Esophagus mucosa (tissue), 1 donor: ENCODE data around the gene ELP5. TPM values are rescaled to one million over a fixed set of nuclear protein-coding genes. Genes with fewer than 3 reads are reported as not detected.

Source experiments
- total RNA-seq: library from RNA; stranded (reverse); gene quantifications from one replicate; pipeline ENCODE4 v1.2.4, GENCODE V29; 2023
- donor health status: DM: yes; HTN: yes; CAD: no.

Gene ELP5
- total RNA-seq, 1 donor from 2014 or later: 40.3 TPM

Other genes with a start within 250 kb of the ELP5 start
- 126 TPM for gene RNASEK, start 239.6 kb upstream of the ELP5 start, total RNA-seq
- 3.7 TPM for gene BCL6B, start 229.2 kb upstream of the ELP5 start, total RNA-seq
- 11.8 TPM for gene SLC16A13, start 216.2 kb upstream of the ELP5 start, total RNA-seq
- 0.60 TPM for gene SLC16A11, start 208.1 kb upstream of the ELP5 start, total RNA-seq
- 0.92 TPM for gene CLEC10A, start 172.0 kb upstream of the ELP5 start, total RNA-seq
- 0.24 TPM for gene ASGR2, start 137.4 kb upstream of the ELP5 start, total RNA-seq
- gene ASGR1, start 72.8 kb upstream of the ELP5 start, total RNA-seq: 1.00 TPM
- 3.1 TPM for gene DLG4, start 32.4 kb upstream of the ELP5 start, total RNA-seq
- gene ACADVL, start 32.3 kb upstream of the ELP5 start, total RNA-seq: 311 TPM
- 32.7 TPM for gene DVL2, start 17.7 kb upstream of the ELP5 start, total RNA-seq
- gene PHF23, start 12.8 kb upstream of the ELP5 start, total RNA-seq: 33.6 TPM
- 268 TPM for gene GABARAP, start 9.8 kb upstream of the ELP5 start, total RNA-seq
- 87.6 TPM for gene CTDNEP1, start 481 bp upstream of the ELP5 start, total RNA-seq
- gene CLDN7, start 10.3 kb downstream of the ELP5 start, total RNA-seq: 279 TPM
- 0.68 TPM for gene SLC2A4, start 29.5 kb downstream of the ELP5 start, total RNA-seq
- gene YBX2, start 42.4 kb downstream of the ELP5 start, total RNA-seq: 0.96 TPM
- gene EIF5A, start 55.4 kb downstream of the ELP5 start, total RNA-seq: 623 TPM
- gene GPS2, start 63.1 kb downstream of the ELP5 start, total RNA-seq: 38.9 TPM
- 13.5 TPM for gene NEURL4, start 77.1 kb downstream of the ELP5 start, total RNA-seq
- 3.8 TPM for gene ACAP1, start 84.3 kb downstream of the ELP5 start, total RNA-seq
- gene KCTD11, start 99.9 kb downstream of the ELP5 start, total RNA-seq: 32.9 TPM
- gene TMEM95, start 102.9 kb downstream of the ELP5 start, total RNA-seq: not detected
- gene TNK1, start 128.9 kb downstream of the ELP5 start, total RNA-seq: 6.1 TPM
- 23.1 TPM for gene PLSCR3, start 142.3 kb downstream of the ELP5 start, total RNA-seq
- gene TMEM256, start 151.9 kb downstream of the ELP5 start, total RNA-seq: 92.8 TPM
- gene NLGN2, start 155.6 kb downstream of the ELP5 start, total RNA-seq: 3.0 TPM
- not detected for gene SPEM1, start 168.1 kb downstream of the ELP5 start, total RNA-seq
- not detected for gene SPEM2, start 173.4 kb downstream of the ELP5 start, total RNA-seq
- gene SPEM3, start 176.6 kb downstream of the ELP5 start, total RNA-seq: not detected
- gene TMEM102, start 183.2 kb downstream of the ELP5 start, total RNA-seq: 8.2 TPM
- 8.6 TPM for gene FGF11, start 187.3 kb downstream of the ELP5 start, total RNA-seq
- 4.9 TPM for gene CHRNB1, start 192.8 kb downstream of the ELP5 start, total RNA-seq
- gene ZBTB4, start 227.4 kb downstream of the ELP5 start, total RNA-seq: 21.0 TPM
- not detected for gene SLC35G6, start 229.2 kb downstream of the ELP5 start, total RNA-seq
- 116 TPM for gene POLR2A, start 232.2 kb downstream of the ELP5 start, total RNA-seq